ENCODE results near the gene APOD.
"Not testable (repeated sequence)": the region's sequence is repeated elsewhere in the genome, so short reads cannot be mapped to it uniquely, and the experiment has no call there.

DNA sequence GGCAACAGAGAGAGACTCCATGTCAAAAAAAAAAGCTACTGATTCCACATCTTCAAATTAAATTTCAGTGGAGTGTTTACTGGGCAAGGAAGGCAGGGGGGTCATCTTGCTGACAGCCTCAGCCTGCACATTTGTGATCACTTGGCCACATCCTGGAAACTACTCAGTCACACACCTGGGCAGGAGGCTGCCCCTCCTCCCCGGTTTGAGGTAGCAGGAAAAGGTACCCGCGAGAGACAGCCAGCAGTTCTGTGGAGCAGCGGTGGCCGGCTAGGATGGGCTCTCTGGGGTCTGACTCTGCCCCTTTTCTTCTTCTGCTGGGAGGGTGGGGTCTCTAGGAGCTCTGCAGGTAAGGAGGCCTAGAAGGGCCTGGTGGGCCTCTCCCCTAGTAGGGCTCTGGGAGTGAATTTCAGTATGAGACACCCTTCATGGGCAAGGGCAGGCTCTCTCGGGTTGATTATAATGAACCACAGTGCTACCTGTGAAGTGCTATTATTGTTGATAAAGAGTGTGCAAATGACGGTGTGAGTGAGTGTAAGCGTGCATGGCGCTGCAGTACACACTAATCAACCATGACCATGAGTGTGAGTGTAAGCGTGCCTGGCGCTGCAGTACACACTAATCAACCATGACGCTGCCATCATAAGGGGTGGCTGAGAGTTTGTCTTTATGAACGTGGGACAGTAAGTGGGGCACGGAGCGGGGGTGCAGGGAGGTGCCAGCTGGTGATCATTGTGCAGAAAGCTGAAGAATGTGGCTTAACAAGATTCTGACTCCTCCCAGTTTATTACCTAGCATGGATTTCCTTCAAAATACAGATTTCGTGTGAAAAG is 31.1 kb upstream of the APOD start:
- TF ChIP-seq, protein P1, sequence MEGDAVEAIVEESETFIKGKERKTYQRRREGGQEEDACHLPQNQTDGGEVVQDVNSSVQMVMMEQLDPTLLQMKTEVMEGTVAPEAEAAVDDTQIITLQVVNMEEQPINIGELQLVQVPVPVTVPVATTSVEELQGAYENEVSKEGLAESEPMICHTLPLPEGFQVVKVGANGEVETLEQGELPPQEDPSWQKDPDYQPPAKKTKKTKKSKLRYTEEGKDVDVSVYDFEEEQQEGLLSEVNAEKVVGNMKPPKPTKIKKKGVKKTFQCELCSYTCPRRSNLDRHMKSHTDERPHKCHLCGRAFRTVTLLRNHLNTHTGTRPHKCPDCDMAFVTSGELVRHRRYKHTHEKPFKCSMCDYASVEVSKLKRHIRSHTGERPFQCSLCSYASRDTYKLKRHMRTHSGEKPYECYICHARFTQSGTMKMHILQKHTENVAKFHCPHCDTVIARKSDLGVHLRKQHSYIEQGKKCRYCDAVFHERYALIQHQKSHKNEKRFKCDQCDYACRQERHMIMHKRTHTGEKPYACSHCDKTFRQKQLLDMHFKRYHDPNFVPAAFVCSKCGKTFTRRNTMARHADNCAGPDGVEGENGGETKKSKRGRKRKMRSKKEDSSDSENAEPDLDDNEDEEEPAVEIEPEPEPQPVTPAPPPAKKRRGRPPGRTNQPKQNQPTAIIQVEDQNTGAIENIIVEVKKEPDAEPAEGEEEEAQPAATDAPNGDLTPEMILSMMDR (IDR thresholded peaks at IDR 0.05): not testable (repeated sequence)
- TF ChIP-seq ZFX (IDR thresholded peaks at IDR 0.05; ENCODE audit: borderline replicate concordance): not testable (repeated sequence)

Measured in 22Rv1 (cell line).